OCI-LY3 (cell line): ENCODE measurements around the gene CMTM4.

Experiments
- CTCF ChIP-seq: fragments of 200-600, 300-600 bp; sonication (generic); IDR thresholded peaks from 2 replicates; pipeline ENCODE4 v1.5.1; 2014; ENCODE audit warnings: antibody characterized with exemption, low read length, low read depth
- EZH2phosphoT487 ChIP-seq: fragments of 200-600 bp; shearing (Covaris generic); IDR thresholded peaks from 2 replicates; pipeline ENCODE4 v1.6.1; 2018; ENCODE audit warnings: antibody characterized with exemption, mixed run types, low read depth

DNA sequence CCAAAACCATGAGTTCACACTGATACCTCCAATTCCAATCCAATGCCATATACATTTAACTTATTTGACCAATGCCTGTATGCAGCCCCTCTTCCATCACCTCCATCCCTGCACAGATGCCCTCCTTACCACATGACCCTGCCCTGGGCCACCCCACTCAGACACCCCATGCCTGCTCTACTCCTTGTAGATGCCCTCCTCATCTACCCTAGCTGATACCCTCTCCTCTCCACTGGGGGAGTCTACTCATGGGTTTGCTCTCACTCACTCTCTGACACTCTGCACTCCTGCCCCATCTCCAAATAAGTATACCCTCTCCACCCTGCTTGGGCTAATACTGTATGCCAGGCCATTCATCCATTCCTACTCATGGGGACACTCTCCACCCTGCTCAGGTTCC is 16.0 kb upstream of the CMTM4 start:
- TF ChIP-seq CTCF (no peak), EZH2phosphoT487 (no peak)
